Measurements from ENCODE around the gene ANGEL1. TPM values are rescaled to one million over a fixed set of nuclear protein-coding genes. Genes with fewer than 3 reads are reported as not detected.

The ANGEL1 gene
- total and polyA plus RNA-seq, 2 of the 13 experiments (the other 11 are each of a cell fraction or from before 2014, with no cell fraction given), result 14.3 to 20.1 TPM

- no peak for TF ChIP-seq ZBTB37 (CRISPR knock-in tag; IDR thresholded peaks at IDR 0.05)
- TF ChIP-seq ZNF557 (CRISPR knock-in tag; IDR thresholded peaks at IDR 0.05), result no peak
- TF ChIP-seq PAWR (CRISPR knock-in tag; IDR thresholded peaks at IDR 0.05; ENCODE audit: borderline replicate concordance), result no peak
- TF ChIP-seq NFRKB (IDR thresholded peaks at IDR 0.05), result no peak
- TF ChIP-seq THAP11 (CRISPR knock-in tag; IDR thresholded peaks at IDR 0.05), result no peak
Measured at GRCh38 chr14:76753541-76754198, 59.0 kb downstream of the ANGEL1 start (continued).

- no peaks in the 10 kb centered on the region for H3K36me3 ChIP-seq (replicated peaks in 1 of 2; ENCODE audit: control insufficient read depth in 1 of 2, insufficient read depth in 2 of 2, low read length in 2 of 2)
- ChIA-PET POLR2A (no interaction called here), CTCF (ENCODE audit: low intra/inter-chr PET ratio, low total read pairs) (no interaction called here)
- 2% methylated on average over 4 of the region's 6 CpGs for WGBS (ENCODE audit: low lambda C conversion rate)
- in situ Hi-C loops (cut with HindIII; ENCODE audit: extremely low pct_ligation_motif_present, low pct_unique_long_range_greater_than_20kb) (no loop called here), intact Hi-C loops (cut with micrococcal nuclease; ENCODE audit: unreplicated experiment) (no loop called here)
- no peak for FAIRE-seq
- BruUV-seq (replicated peaks), result no TSS peak
- H3K27ac ChIP-seq (ENCODE audit: extremely low read length, insufficient read depth, low read length), result no peak overlapping the region
- H4K20me1 ChIP-seq (ENCODE audit: insufficient read depth, low read length), result no peaks in the 10 kb centered on the region
- H3K27me3 ChIP-seq (ENCODE audit: control insufficient read depth in 1 of 2, insufficient read depth in 2 of 2, low read length in 2 of 2), result peaks cover 3 to 4% of the 10 kb centered on the region in 2 experiments; a peak in 3 of 5 replicates
- no peaks in the 10 kb centered on the region for H3K9me3 ChIP-seq (ENCODE audit: low read length)
- H3K4me1 ChIP-seq (ENCODE audit: insufficient read depth, low read length), result no peaks in the 10 kb centered on the region
- no peak overlapping the region for H2AFZ ChIP-seq (ENCODE audit: low read length)
- ATAC-seq, result no peak
- DNase-seq (ENCODE audit: low spot score), result no peak
- no peak overlapping the region for H3K9ac ChIP-seq (ENCODE audit: insufficient read depth, low read depth, low read length)
- H3K4me2 ChIP-seq (ENCODE audit: low read depth, low read length), result no peak overlapping the region
- no peak overlapping the region for H3K4me3 ChIP-seq (replicated peaks in 1 of 3; ENCODE audit: insufficient read depth in 1 of 3, low read depth in 2 of 3, low read length in 3 of 3)
- H3K79me2 ChIP-seq (ENCODE audit: insufficient read depth, low read length), result no peaks in the 10 kb centered on the region
- TF ChIP-seq ZMYM4 (CRISPR knock-in tag; IDR thresholded peaks at IDR 0.05) (no peak), ZSCAN20 (CRISPR knock-in tag; IDR thresholded peaks at IDR 0.05; ENCODE audit: borderline replicate concordance) (no peak), ZFP1 (CRISPR knock-in tag; IDR thresholded peaks at IDR 0.05) (no peak), HCFC1 (IDR thresholded peaks at IDR 0.05; ENCODE audit: low read depth, low read length) (no peak), PAWR (CRISPR knock-in tag; IDR thresholded peaks at IDR 0.05; ENCODE audit: borderline replicate concordance) (no peak), SMARCC2 (IDR thresholded peaks at IDR 0.05) (no peak), HES4 (CRISPR knock-in tag; IDR thresholded peaks at IDR 0.05; ENCODE audit: borderline replicate concordance) (no peak), MXD4 (CRISPR knock-in tag; IDR thresholded peaks at IDR 0.05) (no peak), ZNF446 (CRISPR knock-in tag; IDR thresholded peaks at IDR 0.05) (no peak), ZNF160 (CRISPR knock-in tag; IDR thresholded peaks at IDR 0.05) (no peak), FOXK1 (CRISPR knock-in tag; IDR thresholded peaks at IDR 0.05; ENCODE audit: borderline replicate concordance, low read depth) (no peak)
Measured at GRCh38 chr14:76752744-76753143, 59.9 kb downstream of the ANGEL1 start.

Data from HepG2 (cell line).